Heart left ventricle (tissue), 13 donors: ENCODE data around the gene OSBP2.

ENCODE experiments used
- POLR2A ChIP-seq, 2 donors: fragments of 450-650 bp; IDR thresholded peaks; one replicate each; pipeline ENCODE4 v1.6.1; 2017; ENCODE audit warnings: antibody characterized with exemption in 2 of 2, mild to moderate bottlenecking in 2 of 2, moderate library complexity in 2 of 2
- TF ChIP-seq, protein P1 (sequence below), 12 donors: fragments of 200-600 bp; sonication (generic) in 4 of 12; IDR thresholded peaks; one replicate each; pipeline versions ENCODE4 v1.5.0 to v1.8.0; 2018 to 2022; ENCODE audit warnings: antibody characterized with exemption in 12 of 12, mild to moderate bottlenecking in 5 of 12
- donor health status: ischemic (EF 13 %, LVEDD 7.1; RV severe dilation, severe dysfunction).
- donor health status: DM: no; HTN: yes; CAD: no.
- donor health status: DM: no; HTN: no; CAD: no.
- donor health status: ischemic (EF 25% LVEDD 6.9; RV normal size, moderate dysfunction).
- donor health status: ischemic (EF 25% LVEDD 5.7; RV mildly dilated, moderate dysfunction).
- donor health status: ischemic (EF 35%, LVEDD 5.7; RV mildly dilated, moderate dysfunction).
- donor health status: nonischemic (EF 11% LVEDD 7.7; RV severe dilation, severe dysfunction).
- donor health status: DM: yes; HTN: yes; CAD: no.
- donor health status: PGD.
- donor health status: ischemic (EF 29% LVEDD 5.4; RV normal size, mild dysfunction).
- donor health status: nonischemic (EF 23%, LVEDD 6.1; RV moderate dilation, normal function).

DNA sequence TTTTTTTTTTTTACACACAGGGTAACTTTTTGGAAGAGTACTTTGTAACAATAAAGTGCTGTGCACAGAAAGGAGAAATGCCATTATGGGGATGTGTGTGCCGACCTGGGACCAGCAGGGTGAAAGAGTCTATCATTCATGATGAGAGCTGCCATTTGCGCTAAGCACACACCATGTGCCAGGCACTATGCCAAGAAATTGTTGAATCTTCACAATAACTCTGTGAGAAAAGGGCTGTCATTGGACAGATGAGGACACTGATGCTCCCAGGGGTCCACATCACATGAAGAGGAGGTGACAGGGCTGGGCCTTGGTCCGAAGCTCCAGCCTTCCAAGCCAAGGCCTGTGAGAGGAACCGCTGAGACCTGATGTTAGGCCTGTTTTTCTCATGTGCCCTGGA is 32.6 kb upstream of the OSBP2 start:
- TF ChIP-seq, protein P1, sequence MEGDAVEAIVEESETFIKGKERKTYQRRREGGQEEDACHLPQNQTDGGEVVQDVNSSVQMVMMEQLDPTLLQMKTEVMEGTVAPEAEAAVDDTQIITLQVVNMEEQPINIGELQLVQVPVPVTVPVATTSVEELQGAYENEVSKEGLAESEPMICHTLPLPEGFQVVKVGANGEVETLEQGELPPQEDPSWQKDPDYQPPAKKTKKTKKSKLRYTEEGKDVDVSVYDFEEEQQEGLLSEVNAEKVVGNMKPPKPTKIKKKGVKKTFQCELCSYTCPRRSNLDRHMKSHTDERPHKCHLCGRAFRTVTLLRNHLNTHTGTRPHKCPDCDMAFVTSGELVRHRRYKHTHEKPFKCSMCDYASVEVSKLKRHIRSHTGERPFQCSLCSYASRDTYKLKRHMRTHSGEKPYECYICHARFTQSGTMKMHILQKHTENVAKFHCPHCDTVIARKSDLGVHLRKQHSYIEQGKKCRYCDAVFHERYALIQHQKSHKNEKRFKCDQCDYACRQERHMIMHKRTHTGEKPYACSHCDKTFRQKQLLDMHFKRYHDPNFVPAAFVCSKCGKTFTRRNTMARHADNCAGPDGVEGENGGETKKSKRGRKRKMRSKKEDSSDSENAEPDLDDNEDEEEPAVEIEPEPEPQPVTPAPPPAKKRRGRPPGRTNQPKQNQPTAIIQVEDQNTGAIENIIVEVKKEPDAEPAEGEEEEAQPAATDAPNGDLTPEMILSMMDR (IDR thresholded peaks at IDR 0.05) = no peak
- no peak for TF ChIP-seq POLR2A (IDR thresholded peaks at IDR 0.05)
